Medulla oblongata (tissue), 1 donor: ENCODE results near the gene TMEM255B.
A peak's percentile ranks its signal among the peaks of the same experiment; 100 is the strongest.

Experiments
- DNase-seq: peaks from one replicate; pipeline ENCODE4 v3.0.0-alpha.2; 2015; ENCODE audit errors: extremely low spot score

The TMEM255B gene

GRCh38 chr13:113834496-113835200, 75.6 kb downstream of the TMEM255B start:
- DNase-seq = no peak

- DNase-seq = no peak
Observed at GRCh38 chr13:113835461-113836270, 76.6 kb downstream of the TMEM255B start.

GRCh38 chr13:113836768-113837559, 77.9 kb downstream of the TMEM255B start:
- peak; percentile 43 for DNase-seq

GRCh38 chr13:113837560-113838355, 78.7 kb downstream of the TMEM255B start:
- DNase-seq = peak; percentile 88

GRCh38 chr13:113838711-113839201, 79.7 kb downstream of the TMEM255B start:
- no peak for DNase-seq

- DNase-seq = peak; percentile 35
Observed at GRCh38 chr13:113839536-113840204, 80.6 kb downstream of the TMEM255B start.

- peak; percentile 89 for DNase-seq
Observed at GRCh38 chr13:113840541-113841352, 81.7 kb downstream of the TMEM255B start.

- no peak for DNase-seq
Observed at GRCh38 chr13:113841353-113841650, 82.3 kb downstream of the TMEM255B start.

GRCh38 chr13:113842336-113843062, 83.5 kb downstream of the TMEM255B start:
- DNase-seq = no peak

GRCh38 chr13:113843063-113843654, 84.1 kb downstream of the TMEM255B start:
- DNase-seq = no peak

- DNase-seq = no peak
Observed at GRCh38 chr13:113843864-113844556, 85.0 kb downstream of the TMEM255B start.

- DNase-seq = no peak
Observed at GRCh38 chr13:113845055-113845454, 86.0 kb downstream of the TMEM255B start.

GRCh38 chr13:113845723-113846635, 87.0 kb downstream of the TMEM255B start:
- no peak for DNase-seq

GRCh38 chr13:113846636-113847318, 87.8 kb downstream of the TMEM255B start:
- DNase-seq = no peak

- DNase-seq = no peak
Observed at GRCh38 chr13:113848020-113848419, 89.0 kb downstream of the TMEM255B start.

- DNase-seq = no peak
Observed at GRCh38 chr13:113848431-113849260, 89.6 kb downstream of the TMEM255B start.
